Osteoblast (primary cell): ENCODE data around the gene GALNS. TPM values are rescaled to one million over a fixed set of nuclear protein-coding genes. Genes with fewer than 3 reads are reported as not detected.

ENCODE experiments used
- DNase-seq: peaks from one replicate; pipeline ENCODE4 v3.0.0; 2011; ENCODE audit warnings: low spot score, mixed read lengths; ENCODE audit not compliant: insufficient read length; ENCODE audit errors: missing footprints
- H2AFZ ChIP-seq: 2 replicates; pipeline ENCODE4 v1.6.0; 2011; ENCODE audit warnings: mild to moderate bottlenecking, low read length
- H3K27ac ChIP-seq: 2 replicates; pipeline ENCODE4 v1.5.1; 2011; ENCODE audit warnings: mild to moderate bottlenecking, low read depth, low read length, moderate library complexity
- H3K27me3 ChIP-seq: 2 replicates; pipeline ENCODE4 v1.6.0; 2012; ENCODE audit warnings: mild to moderate bottlenecking, control low read depth, inconsistent platforms, low read length, moderate library complexity; ENCODE audit not compliant: insufficient read depth
- H3K36me3 ChIP-seq: 2 replicates; pipeline ENCODE4 v1.5.1; 2011; ENCODE audit warnings: mild to moderate bottlenecking, low read length, control low read depth, moderate library complexity; ENCODE audit not compliant: insufficient read depth
- H3K4me1 ChIP-seq: 2 replicates; pipeline ENCODE4 v1.5.1; 2011; ENCODE audit warnings: mild to moderate bottlenecking, low read length, control low read depth, moderate library complexity; ENCODE audit not compliant: insufficient read depth
- H3K4me2 ChIP-seq: 2 replicates; pipeline ENCODE4 v1.6.0; 2011; ENCODE audit warnings: mild to moderate bottlenecking, low read length; ENCODE audit not compliant: insufficient read depth
- H3K4me3 ChIP-seq: fragments of 200-600 bp; sonication (generic); 3 replicates; pipeline ENCODE4 v1.5.1; 2012; ENCODE audit warnings: mild to moderate bottlenecking, low read length, inconsistent platforms; ENCODE audit not compliant: insufficient read depth
- H3K79me2 ChIP-seq: 2 replicates; pipeline ENCODE4 v1.6.0; 2012; ENCODE audit warnings: mild to moderate bottlenecking, low read length, control low read depth, inconsistent platforms; ENCODE audit not compliant: insufficient read depth
- H3K9me3 ChIP-seq: 2 replicates; pipeline ENCODE4 v1.5.1; 2011; ENCODE audit warnings: low read depth, low read length, control low read depth
- H4K20me1 ChIP-seq: 2 replicates; pipeline ENCODE4 v1.6.0; 2012; ENCODE audit warnings: mild to moderate bottlenecking, low read length, control low read depth; ENCODE audit not compliant: insufficient read depth
- CTCF ChIP-seq: IDR thresholded peaks from 2 replicates; pipeline ENCODE4 v1.5.1; 2011; ENCODE audit warnings: mild to moderate bottlenecking, low read depth, low read length, moderate library complexity; ENCODE audit errors: extremely low read depth
- total RNA-seq: library from RNA; depleted of rRNA; stranded (reverse); fragments of >200 nt; gene quantifications from 2 replicates; pipeline ENCODE4 v1.2.3, GENCODE V29; 2012

The GALNS gene
- total RNA-seq, 1 donor = 48.1 TPM

GRCh38 chr16:88767546-88768070 is 89.1 kb downstream of the GALNS start:
- H3K4me1 ChIP-seq = peaks cover 55% of the 10 kb centered on the region

GRCh38 chr16:88766975-88767374 is 89.8 kb downstream of the GALNS start:
- no peak overlapping the region for H3K4me2 ChIP-seq
- H3K27me3 ChIP-seq = no peaks in the 10 kb centered on the region
- peak; percentile 89 for DNase-seq
- peaks cover 98% of the 10 kb centered on the region for H3K79me2 ChIP-seq
- no peaks in the 10 kb centered on the region for H3K9me3 ChIP-seq
- peaks cover 82% of the 10 kb centered on the region for H4K20me1 ChIP-seq
- no peaks in the 10 kb centered on the region for H3K36me3 ChIP-seq
- no peak overlapping the region for H3K27ac ChIP-seq
- peaks cover 49% of the 10 kb centered on the region for H3K4me1 ChIP-seq
- no peak for TF ChIP-seq CTCF
- no peak overlapping the region for H2AFZ ChIP-seq
- no peak overlapping the region for H3K4me3 ChIP-seq

More at GRCh38 chr16:88767546-88768070, 89.1 kb downstream of the GALNS start:
- H3K4me3 ChIP-seq = peak overlapping the region; percentile 18
- peak overlapping the region; percentile 65 for H3K27ac ChIP-seq
- H3K79me2 ChIP-seq = peaks cover 98% of the 10 kb centered on the region
- no peaks in the 10 kb centered on the region for H3K27me3 ChIP-seq
- no peak overlapping the region for H2AFZ ChIP-seq
- peaks cover 79% of the 10 kb centered on the region for H4K20me1 ChIP-seq
- peak; percentile 87 for DNase-seq
- peak overlapping the region; percentile 76 for H3K4me2 ChIP-seq
- TF ChIP-seq CTCF = no peak
- H3K36me3 ChIP-seq = no peaks in the 10 kb centered on the region
- no peaks in the 10 kb centered on the region for H3K9me3 ChIP-seq

GRCh38 chr16:88764913-88765349 is 91.8 kb downstream of the GALNS start:
- H2AFZ ChIP-seq = no peak overlapping the region
- no peaks in the 10 kb centered on the region for H3K36me3 ChIP-seq
- H3K79me2 ChIP-seq = peaks cover 100% of the 10 kb centered on the region
- peaks cover 80% of the 10 kb centered on the region for H4K20me1 ChIP-seq
- no peaks in the 10 kb centered on the region for H3K9me3 ChIP-seq
- no peak for TF ChIP-seq CTCF
- peak overlapping the region; percentile 17 for H3K27ac ChIP-seq
- no peak overlapping the region for H3K4me3 ChIP-seq
- no peak overlapping the region for H3K4me2 ChIP-seq
- H3K4me1 ChIP-seq = peaks cover 32% of the 10 kb centered on the region
- DNase-seq = peak; percentile 98
- no peaks in the 10 kb centered on the region for H3K27me3 ChIP-seq

- DNase-seq = no peak
- no peak overlapping the region for H3K4me2 ChIP-seq
- TF ChIP-seq CTCF = no peak
- H3K36me3 ChIP-seq = peaks cover 2% of the 10 kb centered on the region
- no peaks in the 10 kb centered on the region for H3K9me3 ChIP-seq
- peaks cover 81% of the 10 kb centered on the region for H4K20me1 ChIP-seq
- no peaks in the 10 kb centered on the region for H3K27me3 ChIP-seq
- H3K79me2 ChIP-seq = peaks cover 100% of the 10 kb centered on the region
- H3K27ac ChIP-seq = no peak overlapping the region
- H2AFZ ChIP-seq = no peak overlapping the region
- H3K4me1 ChIP-seq = peaks cover 27% of the 10 kb centered on the region
- H3K4me3 ChIP-seq = no peak overlapping the region
Observed at GRCh38 chr16:88764080-88764479, 92.7 kb downstream of the GALNS start.

Other genes with a start within 250 kb of the GALNS start
- under 0.01 and 0.29 TPM in 2 replicates for gene IL17C, start 218.4 kb downstream of the GALNS start, total RNA-seq
- 144 and 250 TPM in 2 replicates for gene CYBA, start 205.9 kb downstream of the GALNS start, total RNA-seq
- gene MVD, start 193.9 kb downstream of the GALNS start, total RNA-seq = 67.3 and 73.1 TPM in 2 replicates
- gene SNAI3, start 170.4 kb downstream of the GALNS start, total RNA-seq = not detected in 2 replicates
- gene RNF166, start 150.5 kb downstream of the GALNS start, total RNA-seq = 14.5 and 18.0 TPM in 2 replicates
- 14.8 and 15.6 TPM in 2 replicates for gene CTU2, start 150.4 kb downstream of the GALNS start, total RNA-seq
- gene PIEZO1, start 71.7 kb downstream of the GALNS start, total RNA-seq = 187 and 207 TPM in 2 replicates
- gene CDT1, start 53.2 kb downstream of the GALNS start, total RNA-seq = 2.9 TPM in 2 replicates
- gene APRT, start 45.0 kb downstream of the GALNS start, total RNA-seq = 41.8 and 53.6 TPM in 2 replicates
- gene TRAPPC2L, start 180 bp upstream of the GALNS start, total RNA-seq = 43.1 and 47.7 TPM in 2 replicates
- gene PABPN1L, start 9.7 kb upstream of the GALNS start, total RNA-seq = not detected in 2 replicates
- gene CBFA2T3, start 120.3 kb upstream of the GALNS start, total RNA-seq = not detected in 2 replicates
- gene ACSF3, start 236.9 kb upstream of the GALNS start, total RNA-seq = 25.6 and 29.3 TPM in 2 replicates